GM19452 (cell line): ENCODE data around the gene ZNF19.
"Not testable (repeated sequence)": the region's sequence is repeated elsewhere in the genome, so short reads cannot be mapped to it uniquely, and the experiment has no call there.

Experiments used
- ATAC-seq: cut with Tn5 transposase; IDR thresholded peaks from one replicate; pipeline ENCODE4 v1.9.1; 2021; ENCODE audit not compliant: unreplicated experiment

Gene ZNF19

GRCh38 chr16:71489122-71489521 lies at the start of gene ZNF19:
ZNF19 (minus strand) TSS chr16:71489324; CDS start chr16:71482114, 7,210 bp downstream.
- no peak for ATAC-seq

GRCh38 chr16:71537643-71538042 lies 48.5 kb upstream of the ZNF19 start:
- no peak for ATAC-seq

GRCh38 chr16:71536752-71537499 lies 47.8 kb upstream of the ZNF19 start:
- ATAC-seq = no peak

GRCh38 chr16:71532366-71532765 lies 43.2 kb upstream of the ZNF19 start:
- ATAC-seq = no peak

- no peak for ATAC-seq
Measured at GRCh38 chr16:71528863-71529262, 39.7 kb upstream of the ZNF19 start.

- no peak for ATAC-seq
Measured at GRCh38 chr16:71528257-71528656, 39.1 kb upstream of the ZNF19 start.

GRCh38 chr16:71526111-71526631 lies 37.0 kb upstream of the ZNF19 start, which contains the start of gene CHST4:
CHST4 (plus strand) TSS chr16:71526426; CDS start chr16:71536678, 10,252 bp downstream.
- ATAC-seq = no peak

- no peak for ATAC-seq
Measured at GRCh38 chr16:71524566-71525553, 35.7 kb upstream of the ZNF19 start.

- no peak for ATAC-seq
Measured at GRCh38 chr16:71520550-71520949, 31.4 kb upstream of the ZNF19 start.

- ATAC-seq = no peak
Measured at GRCh38 chr16:71515026-71515425, 25.9 kb upstream of the ZNF19 start.

- no peak for ATAC-seq
Measured at GRCh38 chr16:71514476-71514875, 25.4 kb upstream of the ZNF19 start.

GRCh38 chr16:71513302-71513701 lies 24.2 kb upstream of the ZNF19 start:
- no peak for ATAC-seq

GRCh38 chr16:71507061-71507460 lies 17.9 kb upstream of the ZNF19 start:
- ATAC-seq = no peak

- no peak for ATAC-seq
Measured at GRCh38 chr16:71504901-71505300, 15.8 kb upstream of the ZNF19 start.

GRCh38 chr16:71504051-71504450 lies 14.9 kb upstream of the ZNF19 start:
- ATAC-seq = not testable (repeated sequence)

- no peak for ATAC-seq
Measured at GRCh38 chr16:71501547-71501946, 12.4 kb upstream of the ZNF19 start.

- ATAC-seq = no peak
Measured at GRCh38 chr16:71500964-71501363, 11.8 kb upstream of the ZNF19 start.

- no peak for ATAC-seq
Measured at GRCh38 chr16:71499775-71500364, 10.7 kb upstream of the ZNF19 start.

GRCh38 chr16:71498031-71498430 lies 8.9 kb upstream of the ZNF19 start:
- ATAC-seq = no peak

GRCh38 chr16:71493213-71493612 lies 4.1 kb upstream of the ZNF19 start:
- no peak for ATAC-seq

- no peak for ATAC-seq
Measured at GRCh38 chr16:71492786-71493185, 3.7 kb upstream of the ZNF19 start.
